ENCODE results near the gene RPTOR.

DNA sequence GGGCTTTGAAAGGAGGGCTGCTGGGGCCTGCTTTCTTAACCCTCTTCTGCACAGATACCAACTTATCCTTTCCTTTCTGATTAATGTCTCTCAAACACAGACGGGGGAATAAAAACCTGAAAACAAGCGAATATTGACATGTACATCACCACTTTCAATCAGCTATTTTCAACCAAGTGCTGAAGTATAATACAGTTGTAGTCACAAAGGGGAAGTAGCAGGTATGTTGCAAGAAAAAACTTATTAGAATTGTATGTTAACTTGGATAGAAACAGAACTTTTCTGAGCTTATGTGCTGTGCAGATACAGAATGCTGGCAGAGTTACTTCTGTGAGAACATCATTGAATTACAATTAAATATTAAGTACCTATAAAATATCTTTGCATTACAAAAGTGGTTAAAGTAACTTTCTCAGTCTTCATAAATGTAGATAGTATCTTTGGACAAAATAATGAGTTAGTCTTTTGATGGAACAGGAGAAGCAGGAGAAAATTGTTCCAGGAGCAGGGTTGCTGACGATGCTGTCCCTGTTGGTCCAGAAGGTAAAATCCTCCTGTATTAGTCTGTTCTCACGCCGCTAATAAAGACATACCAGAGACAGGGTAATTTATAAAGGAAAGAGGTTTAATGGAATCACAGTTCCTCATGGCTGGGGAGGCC, 59.5 kb downstream of the RPTOR start:
- TF ChIP-seq, protein P1, sequence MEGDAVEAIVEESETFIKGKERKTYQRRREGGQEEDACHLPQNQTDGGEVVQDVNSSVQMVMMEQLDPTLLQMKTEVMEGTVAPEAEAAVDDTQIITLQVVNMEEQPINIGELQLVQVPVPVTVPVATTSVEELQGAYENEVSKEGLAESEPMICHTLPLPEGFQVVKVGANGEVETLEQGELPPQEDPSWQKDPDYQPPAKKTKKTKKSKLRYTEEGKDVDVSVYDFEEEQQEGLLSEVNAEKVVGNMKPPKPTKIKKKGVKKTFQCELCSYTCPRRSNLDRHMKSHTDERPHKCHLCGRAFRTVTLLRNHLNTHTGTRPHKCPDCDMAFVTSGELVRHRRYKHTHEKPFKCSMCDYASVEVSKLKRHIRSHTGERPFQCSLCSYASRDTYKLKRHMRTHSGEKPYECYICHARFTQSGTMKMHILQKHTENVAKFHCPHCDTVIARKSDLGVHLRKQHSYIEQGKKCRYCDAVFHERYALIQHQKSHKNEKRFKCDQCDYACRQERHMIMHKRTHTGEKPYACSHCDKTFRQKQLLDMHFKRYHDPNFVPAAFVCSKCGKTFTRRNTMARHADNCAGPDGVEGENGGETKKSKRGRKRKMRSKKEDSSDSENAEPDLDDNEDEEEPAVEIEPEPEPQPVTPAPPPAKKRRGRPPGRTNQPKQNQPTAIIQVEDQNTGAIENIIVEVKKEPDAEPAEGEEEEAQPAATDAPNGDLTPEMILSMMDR (conservative IDR thresholded peaks at IDR 0.05; ENCODE audit: low read length): no peak
- TF ChIP-seq EZH2phosphoT487 (IDR thresholded peaks at IDR 0.05; ENCODE audit: borderline replicate concordance, low read depth, low read length): no peak

Data from OCI-LY7 (cell line).